Retinal pigment epithelial cell (primary cell): ENCODE results near the gene FLVCR2.

ENCODE experiments used
- DNase-seq: peaks from one replicate; pipeline ENCODE4 v3.0.0-alpha.2; 2010; ENCODE audit warnings: low read depth
- H3K4me3 ChIP-seq: 2 replicates; pipeline ENCODE4 v1.5.1; 2011; ENCODE audit warnings: mild to moderate bottlenecking, low read length, control low read depth, moderate library complexity
- CTCF ChIP-seq: conservative IDR thresholded peaks from 2 replicates; pipeline ENCODE4 v1.5.1; 2011; ENCODE audit warnings: low read depth, low read length, control low read depth, inconsistent platforms

Gene FLVCR2

GRCh38 chr14:75612157-75612556 is 33.7 kb downstream of the FLVCR2 start:
- TF ChIP-seq CTCF, result no peak
- peak; percentile 32 for DNase-seq
- no peak overlapping the region for H3K4me3 ChIP-seq

- H3K4me3 ChIP-seq, result no peak overlapping the region
- DNase-seq, result no peak
- TF ChIP-seq CTCF, result no peak
Measured at GRCh38 chr14:75614179-75614578, 35.8 kb downstream of the FLVCR2 start.

GRCh38 chr14:75615200-75615599 is 36.8 kb downstream of the FLVCR2 start:
- no peak for DNase-seq
- H3K4me3 ChIP-seq, result no peak overlapping the region
- TF ChIP-seq CTCF, result no peak

GRCh38 chr14:75619548-75619947 is 41.1 kb downstream of the FLVCR2 start:
- TF ChIP-seq CTCF, result no peak
- no peak for DNase-seq
- no peak overlapping the region for H3K4me3 ChIP-seq

GRCh38 chr14:75625034-75625433 is 46.6 kb downstream of the FLVCR2 start:
- TF ChIP-seq CTCF, result no peak
- no peak for DNase-seq
- H3K4me3 ChIP-seq, result no peak overlapping the region

GRCh38 chr14:75626396-75626795 is 48.0 kb downstream of the FLVCR2 start:
- TF ChIP-seq CTCF, result no peak
- no peak overlapping the region for H3K4me3 ChIP-seq
- DNase-seq, result no peak

- DNase-seq, result no peak
- no peak overlapping the region for H3K4me3 ChIP-seq
- TF ChIP-seq CTCF, result no peak
Measured at GRCh38 chr14:75626863-75627262, 48.4 kb downstream of the FLVCR2 start.
